HG03460 (cell line): Measurements from ENCODE around the gene RMI1.
"Not testable (repeated sequence)": the region's sequence is repeated elsewhere in the genome, so short reads cannot be mapped to it uniquely, and the experiment has no call there.

ENCODE experiments used
- ATAC-seq: cut with Tn5 transposase; IDR thresholded peaks from one replicate; pipeline ENCODE4 v1.9.1; 2021; ENCODE audit not compliant: unreplicated experiment

RMI1 gene

DNA sequence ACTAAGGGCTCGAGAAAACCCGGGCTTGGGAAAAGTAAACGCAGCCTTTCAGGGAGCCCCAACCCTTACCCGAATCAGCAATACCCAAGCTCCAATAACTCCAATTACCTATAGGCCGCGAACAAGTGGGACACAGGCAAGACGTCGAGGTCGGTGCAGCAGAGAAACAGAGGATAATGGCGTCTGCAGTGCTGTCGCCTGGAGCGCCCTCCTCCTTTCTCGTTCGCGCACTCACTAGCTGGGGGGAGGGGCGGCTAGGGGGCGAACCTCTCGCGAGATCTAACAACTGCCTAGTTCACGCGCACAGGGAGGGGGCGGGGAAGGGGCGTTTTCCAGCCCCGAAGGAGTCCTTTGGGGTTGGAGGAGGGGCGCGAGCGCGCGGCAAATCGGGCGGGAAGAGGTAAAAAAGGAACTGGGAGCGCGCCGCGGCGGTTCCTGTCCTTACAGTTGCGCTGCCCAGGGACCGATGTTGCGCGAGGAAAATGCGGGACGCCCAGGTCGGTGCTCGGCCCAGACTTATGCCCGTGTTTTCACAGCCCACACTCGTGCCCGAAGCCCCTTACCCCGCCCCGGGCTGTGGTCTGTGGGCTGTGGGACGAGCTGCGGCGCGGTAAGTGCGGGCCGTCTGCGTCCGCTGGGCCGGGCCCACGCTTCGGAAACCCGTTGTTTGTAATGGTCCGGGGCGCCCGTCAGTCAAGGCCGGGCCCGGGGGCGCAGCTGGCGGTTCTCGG is at the start of gene RMI1:
TSS of gene RMI1 (plus strand) at position 411 of the 731 bp plus-strand sequence. CDS start 20,182 bp downstream, outside the sequence.
- peak; percentile 69 for ATAC-seq

DNA sequence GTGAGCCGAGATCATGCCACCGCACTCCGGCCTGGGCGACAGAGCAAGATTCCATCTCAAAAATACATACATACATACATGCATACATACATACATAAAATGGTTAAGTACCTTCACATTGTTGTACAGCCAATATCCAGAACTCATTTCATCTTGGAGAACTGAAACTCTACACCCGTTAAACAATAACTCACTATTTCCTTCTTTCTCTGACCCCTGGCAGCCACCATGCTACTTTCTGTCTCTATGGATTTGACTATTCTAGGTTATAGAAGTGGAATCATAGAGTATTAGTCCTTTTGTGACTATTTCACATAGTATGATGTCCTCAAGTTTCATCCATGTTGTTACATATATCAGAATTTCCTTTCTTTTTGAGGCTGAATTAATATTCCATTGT is 49.7 kb upstream of the RMI1 start:
- ATAC-seq: no peak

DNA sequence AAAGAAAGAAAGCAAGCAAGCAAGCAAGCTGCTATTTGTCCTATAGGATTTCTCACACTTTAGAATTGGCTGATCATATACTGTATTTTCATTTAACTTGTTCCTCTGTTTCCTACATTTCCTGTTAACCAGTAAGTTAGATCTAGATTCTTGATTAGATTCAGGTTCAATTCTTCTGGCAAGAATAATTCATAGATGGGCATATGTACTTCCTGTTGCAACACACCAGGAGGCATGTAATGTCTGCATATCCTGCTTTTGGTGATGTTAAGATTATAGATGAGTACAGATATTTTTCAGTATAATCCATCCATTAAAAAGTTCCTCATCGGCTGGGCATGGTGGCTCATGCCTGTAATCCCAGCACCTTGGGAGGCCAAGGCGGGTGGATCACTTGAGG is 48.6 kb upstream of the RMI1 start:
- no peak for ATAC-seq

DNA sequence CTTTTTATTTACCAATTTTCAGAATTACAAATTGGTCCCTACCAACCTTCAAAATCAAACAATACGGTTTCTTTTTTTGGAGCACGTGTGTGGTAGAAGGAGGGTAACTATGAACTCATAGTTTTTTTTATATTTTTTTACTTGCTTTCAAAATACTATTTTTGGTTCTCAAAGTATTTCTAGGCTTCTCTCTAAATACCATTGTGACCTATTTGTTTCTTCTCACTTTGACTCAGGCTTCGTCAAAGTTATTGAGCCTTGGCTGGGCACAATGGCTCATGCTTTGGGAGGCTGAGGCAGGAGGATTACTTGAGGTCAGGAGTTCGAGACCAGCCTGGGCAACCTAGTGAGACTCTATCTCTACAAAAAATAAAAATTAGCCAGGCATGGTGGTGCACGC is 47.8 kb upstream of the RMI1 start:
- no peak for ATAC-seq

DNA sequence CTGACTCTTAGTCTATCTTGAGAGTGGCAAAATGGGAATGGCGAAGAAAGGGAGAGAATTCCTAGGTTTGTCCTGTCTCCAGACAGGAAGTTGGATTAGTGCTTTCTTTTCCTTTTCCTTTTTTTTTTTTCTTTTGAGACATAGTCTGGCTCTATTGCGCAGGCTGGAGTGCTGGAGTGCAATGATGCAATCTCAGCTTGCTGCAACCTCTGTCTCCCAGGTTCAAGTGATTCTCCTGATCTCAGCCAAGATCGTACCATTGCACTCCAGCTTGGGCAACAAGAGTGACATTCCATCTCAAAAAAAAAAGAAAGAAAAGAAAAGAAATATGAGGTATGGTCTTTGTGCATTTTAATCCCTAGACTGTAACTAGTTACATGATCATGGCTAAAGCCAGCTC is 46.8 kb upstream of the RMI1 start:
- no peak for ATAC-seq

DNA sequence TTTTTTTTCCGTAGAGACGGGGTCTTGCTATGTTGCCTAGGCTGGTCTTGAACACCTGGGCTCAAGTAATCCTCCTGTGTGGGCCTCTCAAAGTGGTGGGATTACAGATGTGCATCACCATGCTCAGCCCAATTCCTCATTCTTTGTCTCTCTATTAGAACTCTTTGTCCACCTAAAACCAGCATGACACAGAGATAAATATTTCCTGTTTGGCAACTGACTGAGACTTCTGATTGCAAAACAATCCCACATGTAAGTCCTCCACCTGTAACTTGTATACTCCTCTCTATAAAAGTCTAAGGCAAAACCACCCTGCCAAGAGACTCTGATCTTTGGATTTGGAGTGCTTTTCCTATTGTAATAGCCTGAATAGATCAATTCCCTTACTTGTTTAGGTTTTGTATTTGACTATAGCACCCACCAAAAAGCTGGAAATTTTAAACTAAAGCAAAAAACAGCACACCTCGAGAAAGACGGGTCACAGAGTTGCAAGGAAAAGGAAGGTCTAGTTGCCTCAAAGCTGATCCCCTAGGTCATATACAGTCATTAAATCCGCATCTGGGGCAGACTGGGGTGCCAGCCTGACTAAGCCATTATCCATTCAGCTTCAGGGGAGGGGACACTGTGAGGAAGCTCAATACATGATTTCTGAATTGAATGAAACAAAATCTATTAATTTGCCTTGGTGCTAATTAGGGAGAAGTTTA is 45.9 kb upstream of the RMI1 start:
- no peak for ATAC-seq

DNA sequence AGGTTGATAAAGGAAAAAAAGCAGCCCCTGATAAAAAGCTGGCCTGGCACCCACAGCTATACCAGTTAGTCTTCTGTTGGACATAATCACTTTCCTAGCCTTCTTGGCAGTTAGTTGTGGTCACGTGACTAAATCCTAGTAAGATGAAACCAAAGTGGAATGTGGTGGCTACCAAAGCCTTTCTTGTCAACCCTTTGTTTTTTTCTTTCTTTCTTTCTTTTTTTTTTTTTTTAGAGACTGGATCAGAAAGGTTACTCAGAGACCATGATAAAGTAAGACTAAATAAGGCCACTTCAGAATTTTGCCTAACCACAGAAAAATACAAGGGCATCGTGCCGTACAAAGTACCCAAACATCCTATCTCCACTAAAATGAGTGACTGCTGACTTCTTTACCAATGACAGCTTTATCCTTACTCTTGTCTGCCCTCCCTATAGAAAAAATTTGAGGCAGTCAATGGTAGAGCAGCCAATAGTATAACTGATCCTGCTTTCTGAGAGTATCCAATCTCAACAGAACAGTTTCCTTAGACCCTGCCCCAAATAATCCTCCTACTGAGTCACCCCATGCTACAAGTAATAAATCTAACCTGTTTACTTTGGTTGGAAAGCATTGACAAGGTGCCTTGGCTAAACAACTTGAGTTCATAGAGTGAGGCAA is 45.2 kb upstream of the RMI1 start:
- ATAC-seq: no peak

DNA sequence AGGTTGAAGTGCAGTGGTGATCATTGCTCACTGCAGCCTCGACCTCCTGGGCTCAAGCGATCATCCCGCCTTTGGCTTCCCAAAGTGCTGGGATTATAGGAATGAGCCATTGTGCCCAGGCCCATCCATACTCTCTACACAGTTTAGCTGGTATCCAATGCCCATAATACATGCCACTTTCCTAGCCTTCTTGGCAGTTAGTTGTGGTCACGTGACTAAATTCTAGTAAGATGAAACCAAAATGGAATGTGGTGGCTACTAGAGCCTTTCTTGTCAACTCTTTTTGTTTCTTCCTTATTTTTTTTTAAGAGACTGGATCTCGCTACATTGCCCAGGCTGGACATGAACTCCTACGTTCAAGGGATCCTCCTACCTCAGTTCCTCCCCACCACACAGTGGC is 44.1 kb upstream of the RMI1 start:
- ATAC-seq: no peak

DNA sequence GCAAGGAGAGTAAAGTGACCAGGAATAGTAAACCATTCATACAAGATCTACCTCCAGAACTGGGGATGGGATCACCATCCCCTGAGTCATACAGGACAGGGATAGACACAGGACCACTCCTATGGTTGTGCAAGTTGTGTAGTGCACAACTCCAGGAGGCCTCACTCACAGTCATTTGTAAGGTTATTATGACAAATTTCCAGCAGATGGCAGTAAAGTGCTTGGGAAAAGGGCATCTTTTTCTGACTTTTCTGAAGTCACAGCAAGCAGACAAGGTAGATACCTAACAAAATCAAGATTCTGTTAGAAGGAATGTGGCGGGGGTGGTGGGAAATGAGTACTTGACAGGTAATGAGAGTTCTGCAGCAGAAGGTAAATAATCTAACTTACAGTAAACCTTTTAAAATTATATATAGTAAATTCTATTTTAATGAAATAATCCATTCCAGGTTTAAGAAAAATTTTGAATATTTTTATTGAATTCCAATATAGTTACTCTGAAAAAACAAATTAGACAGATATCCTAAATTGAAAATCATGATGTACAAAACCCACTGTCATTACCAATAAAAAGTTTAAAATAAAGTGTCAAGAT is 42.6 kb upstream of the RMI1 start:
- ATAC-seq: no peak

DNA sequence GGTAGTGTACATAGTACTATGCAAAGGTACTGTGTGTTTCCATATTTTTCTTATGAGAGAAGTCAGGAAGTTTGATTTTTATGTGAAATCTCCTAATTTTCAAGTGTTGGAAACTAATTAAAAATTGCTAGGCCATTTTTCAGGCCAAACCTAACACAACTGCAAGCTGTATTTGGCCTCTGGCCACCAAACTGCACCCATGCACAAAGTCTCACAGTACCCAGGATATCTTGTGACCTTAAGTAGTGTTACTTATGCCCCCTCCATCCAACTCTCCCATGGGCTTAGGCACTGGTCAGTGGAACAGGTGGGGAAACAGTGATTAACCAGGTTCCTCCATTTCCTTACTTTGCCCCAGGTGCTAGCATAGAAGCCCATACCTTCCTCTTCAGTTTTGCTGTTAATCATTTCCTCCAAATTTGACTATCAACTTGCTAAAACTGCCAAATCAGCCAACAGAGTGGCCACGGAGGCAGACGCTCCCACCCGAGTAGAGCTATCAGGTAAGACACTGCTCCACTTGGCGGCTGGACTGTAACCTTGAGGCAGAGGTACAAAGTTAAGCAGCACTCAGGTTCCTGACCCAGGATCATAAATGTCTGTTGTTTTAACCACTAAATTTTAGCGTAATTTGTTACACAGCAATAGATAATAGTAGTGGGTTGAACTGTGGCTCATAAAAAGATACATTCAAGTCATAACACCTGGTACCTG is 39.9 kb upstream of the RMI1 start:
- ATAC-seq: no peak

DNA sequence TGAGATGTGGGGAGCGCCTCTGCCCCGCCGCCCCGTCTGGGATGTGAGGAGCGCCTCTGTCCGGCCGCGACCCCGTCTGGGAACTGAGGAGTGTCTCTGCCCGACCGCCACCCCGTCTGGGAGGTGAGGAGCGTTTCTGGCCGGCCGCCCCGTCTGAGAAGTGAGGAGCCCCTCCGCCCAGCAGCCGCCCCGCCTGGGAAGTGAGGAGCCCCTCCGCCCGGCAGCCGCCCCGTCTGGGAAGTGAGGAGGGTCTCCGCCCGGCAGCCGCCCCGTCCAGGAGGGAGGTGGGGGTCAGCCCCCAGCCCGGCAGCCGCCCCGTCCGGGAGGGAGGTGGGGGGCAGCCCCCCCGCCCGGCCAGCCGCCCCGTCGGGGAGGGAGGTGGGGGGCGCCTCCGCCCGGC is 32.5 kb upstream of the RMI1 start:
- ATAC-seq: not testable (repeated sequence)

DNA sequence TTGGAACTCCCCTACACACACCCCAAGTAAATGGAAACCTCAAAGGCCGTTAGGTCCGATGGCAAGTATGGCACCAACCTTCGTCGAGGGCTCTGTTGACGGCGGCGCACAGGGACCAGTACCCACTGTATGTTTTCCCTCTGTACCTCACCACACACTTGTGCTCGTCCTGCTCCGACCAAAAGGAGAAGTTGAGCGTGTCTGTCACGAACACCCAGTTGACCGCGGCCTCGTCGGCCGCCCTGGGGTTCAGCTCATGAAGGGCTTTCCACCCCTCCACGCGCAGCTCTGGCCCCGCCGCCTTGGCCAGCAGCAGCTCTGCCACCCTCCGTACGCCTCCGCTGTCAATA is 24.5 kb upstream of the RMI1 start:
- peak; percentile 57 for ATAC-seq

DNA sequence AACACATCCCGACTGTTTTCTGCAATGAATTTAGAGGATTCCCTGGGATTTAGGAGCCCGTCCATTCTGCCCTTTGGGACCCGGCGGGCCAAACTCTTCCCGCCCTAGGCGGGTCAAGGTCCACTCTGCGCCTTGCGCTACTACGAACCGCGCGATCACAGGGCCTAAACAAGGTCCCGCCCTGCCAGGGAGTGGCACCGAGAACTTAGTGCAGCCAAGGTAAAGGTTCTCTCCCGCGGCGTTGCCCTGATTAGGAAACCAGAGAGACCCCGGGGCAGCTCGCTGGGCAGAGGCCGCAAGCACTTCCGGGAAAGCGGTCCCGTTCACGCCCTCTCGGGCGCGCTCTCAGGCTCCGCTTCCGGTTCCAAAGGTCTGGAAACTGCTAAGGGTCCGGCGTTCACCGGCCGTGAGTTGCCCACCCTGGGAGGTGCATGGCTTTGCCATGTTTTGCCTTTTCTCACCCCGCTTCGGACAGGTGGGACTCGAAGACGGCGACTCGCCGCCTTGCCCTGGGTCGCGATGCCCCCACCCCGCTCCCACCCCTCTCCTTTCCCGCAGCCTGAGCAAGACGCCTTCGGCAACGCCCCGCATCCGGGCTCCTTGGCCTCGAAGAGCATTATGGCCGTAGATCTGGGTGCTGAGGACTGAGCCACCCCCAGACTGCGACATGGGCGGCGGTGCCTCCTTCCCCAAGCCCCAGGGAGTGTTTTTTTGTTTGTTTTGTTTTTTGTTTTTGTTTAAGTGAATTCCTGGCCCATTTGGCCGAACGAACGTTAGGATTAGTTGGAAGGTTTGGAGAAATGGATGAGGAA is 24.0 kb upstream of the RMI1 start:
- peak; percentile 83 for ATAC-seq

DNA sequence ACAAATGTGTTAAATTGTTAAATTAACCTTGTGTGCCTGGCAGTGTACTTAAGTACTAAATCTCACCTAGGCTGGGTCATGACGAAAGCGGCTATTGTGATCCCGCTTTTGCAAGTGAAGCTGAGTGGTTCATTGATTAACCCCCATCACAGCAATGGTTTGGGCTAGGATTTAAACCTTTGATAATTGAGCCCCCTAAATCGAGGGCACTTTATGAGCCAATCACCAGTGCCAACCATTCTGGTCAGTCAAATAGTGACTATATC is 23.4 kb upstream of the RMI1 start:
- no peak for ATAC-seq

DNA sequence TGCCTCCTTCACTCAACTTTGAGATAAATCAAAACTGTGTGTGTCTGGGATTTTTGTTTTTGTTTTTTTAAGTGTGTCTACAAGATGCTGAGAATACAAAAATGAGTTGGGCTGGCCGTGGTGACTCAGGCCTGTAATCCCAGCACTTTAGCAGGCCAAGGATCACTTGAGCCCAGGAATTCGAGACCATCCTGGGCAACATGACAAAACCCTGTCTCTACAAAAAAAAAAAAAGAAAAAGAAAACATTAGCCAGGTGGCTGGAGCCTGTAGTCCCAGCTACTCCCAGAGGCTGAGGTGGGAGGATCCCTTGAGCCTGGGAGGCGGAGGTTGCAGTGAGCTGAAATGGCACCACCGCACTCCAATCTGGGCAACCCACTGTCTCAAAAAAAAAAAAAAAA is 21.5 kb upstream of the RMI1 start:
- ATAC-seq: no peak

DNA sequence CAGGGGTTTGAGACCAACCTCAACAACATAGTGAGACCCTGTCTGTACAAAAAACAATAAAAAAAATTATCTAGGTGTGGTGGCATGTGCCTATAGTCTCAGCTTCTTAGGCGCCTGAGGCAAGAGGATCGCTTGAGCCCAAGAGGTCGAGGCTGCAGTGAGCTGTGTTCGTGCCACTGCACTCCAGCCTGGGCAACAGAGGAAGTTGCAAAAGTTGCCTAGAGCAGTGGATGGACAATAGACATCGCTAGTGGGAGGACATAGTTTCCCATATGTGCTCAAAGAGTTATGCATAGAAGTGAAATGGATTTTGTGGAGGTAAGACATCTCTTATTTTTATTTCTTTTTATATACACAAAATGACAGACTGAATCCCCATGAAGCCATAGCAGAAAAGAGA is 19.6 kb upstream of the RMI1 start:
- no peak for ATAC-seq

DNA sequence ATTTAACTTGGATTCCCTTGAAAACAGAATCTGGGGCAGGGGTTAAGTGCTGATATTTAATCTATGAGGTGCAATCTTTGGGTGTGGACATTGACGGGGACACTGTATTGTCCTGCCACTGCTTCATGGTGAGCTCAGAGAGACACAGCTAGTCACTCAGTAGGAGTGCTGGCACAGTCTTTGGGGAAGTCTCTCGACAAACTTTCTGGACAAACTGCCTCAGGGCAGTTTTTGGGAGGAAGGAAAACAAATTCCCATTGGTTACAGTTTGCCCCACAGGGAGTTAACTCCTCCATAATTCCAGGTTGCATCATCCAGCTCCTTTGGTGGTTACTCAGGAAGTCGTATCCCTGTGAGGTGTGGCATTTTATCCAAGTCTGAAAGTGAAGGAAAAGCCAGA is 18.4 kb upstream of the RMI1 start:
- ATAC-seq: no peak

DNA sequence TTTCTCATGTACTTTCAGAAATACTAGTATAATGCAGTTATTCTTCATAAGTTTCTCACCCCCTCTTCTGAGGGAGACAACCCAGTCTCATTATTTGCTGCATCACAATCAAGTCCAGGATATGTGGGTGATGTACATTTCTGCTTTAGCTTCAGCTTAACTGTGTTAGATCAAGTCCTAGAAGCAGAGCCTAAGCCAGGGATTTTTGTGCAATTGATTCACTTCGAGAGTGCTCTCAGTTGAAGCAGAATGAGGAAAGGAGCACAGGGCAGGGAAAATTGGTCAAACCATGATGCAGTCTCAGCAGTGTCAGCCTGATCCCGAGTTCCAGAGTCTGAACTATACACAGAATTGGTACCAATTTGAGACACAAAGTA is 15.6 kb upstream of the RMI1 start:
- no peak for ATAC-seq

DNA sequence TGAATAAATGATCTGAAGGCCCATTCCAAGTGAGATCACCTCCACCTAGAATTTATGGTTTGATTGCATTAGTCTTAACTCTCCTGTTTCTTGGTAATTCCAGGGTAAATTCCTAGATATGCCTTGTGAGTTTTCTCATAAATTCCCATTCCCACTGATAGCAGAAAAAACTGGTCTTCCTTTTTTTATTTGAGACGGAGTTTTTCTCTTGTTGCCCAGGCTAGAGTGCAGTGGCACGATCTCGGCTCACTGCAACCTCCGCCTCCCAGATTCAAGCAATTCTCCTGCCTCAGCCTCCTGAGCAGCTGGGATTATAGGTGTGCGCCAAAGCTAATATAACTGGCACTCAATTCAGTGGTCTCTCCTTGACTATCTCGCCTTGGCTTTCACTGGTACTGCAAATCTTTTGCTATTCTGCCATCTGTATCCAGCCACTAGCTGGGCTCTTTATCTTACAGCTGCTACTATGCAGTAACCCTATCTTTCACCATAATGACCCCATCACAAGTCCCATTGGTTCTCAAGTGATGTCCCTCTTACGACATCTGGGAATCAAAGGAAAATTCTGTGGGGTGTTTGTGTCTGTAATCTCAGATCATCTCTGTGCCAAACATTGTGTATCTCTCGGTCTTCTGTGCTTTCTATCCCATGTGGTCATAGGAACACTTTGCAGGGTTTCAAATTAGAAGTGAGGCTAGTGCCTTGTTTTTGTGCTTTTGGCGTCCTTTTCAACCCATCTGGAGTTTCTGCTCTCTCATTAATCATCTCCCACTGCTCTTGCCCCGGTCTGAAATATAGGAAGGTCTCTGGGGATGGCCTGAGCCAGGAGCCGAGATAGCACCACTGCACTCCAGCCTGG is 15.0 kb upstream of the RMI1 start:
- ATAC-seq: no peak

DNA sequence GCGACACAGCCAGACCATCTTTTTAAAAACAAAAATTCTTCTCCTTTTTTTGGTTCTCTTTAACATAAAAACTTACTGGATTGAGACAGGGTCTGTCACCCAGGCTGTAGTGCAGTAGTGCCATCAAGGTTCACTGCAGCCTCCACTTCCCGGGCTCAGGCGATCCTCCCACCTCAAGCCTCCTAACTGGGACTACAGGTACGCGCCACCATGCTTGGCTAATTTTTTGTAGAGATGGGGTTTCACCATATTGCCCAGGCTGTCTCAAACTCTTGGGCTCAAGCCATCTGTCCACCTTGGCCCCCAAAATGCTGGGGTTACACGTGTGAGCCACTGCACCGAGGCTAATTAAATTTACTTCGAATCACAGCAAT is 14.4 kb upstream of the RMI1 start:
- no peak for ATAC-seq
